HCT116 (cell line): ENCODE measurements around the gene LMO7. TPM values are rescaled to one million over a fixed set of nuclear protein-coding genes. Genes with fewer than 3 reads are reported as not detected.

ENCODE experiments used
- ATAC-seq: fragments of 200-7000 bp; cut with Tn5 transposase; 2 replicates; pipeline ENCODE4 v1.9.1; 2020; ENCODE audit warnings: mild to moderate bottlenecking, moderate library complexity
- BruUV-seq: library from RNA; stranded (reverse); fragments of 400-500 nt; replicated peaks from 2 replicates; lab custom pipeline; 2021; lab: Mats Ljungman, UMichigan
- CTCF ChIA-PET: fragments of 300-600 bp; sonication (Branson Sonifier 250); formaldehyde crosslinking; loops from one replicate; lab custom pipeline; 2021; ENCODE audit warnings: antibody characterized with exemption; lab: Charles Lee
- POLR2A ChIA-PET: fragments of 300-600, 350-600 bp; sonication (Branson Sonifier 250); formaldehyde crosslinking; loops from one replicate; lab custom pipeline; 2021; ENCODE audit warnings: antibody characterized with exemption; lab: Charles Lee
- RAD21 ChIA-PET, 2 experiments: fragments of 300-600 bp; sonication (Branson Sonifier 250); formaldehyde crosslinking; loops; one replicate each; lab custom pipeline; 2023; ENCODE audit warnings: low total read pairs in 2 of 2; ENCODE audit not compliant: uncharacterized antibody in 2 of 2, unreplicated experiment in 2 of 2, low non-redundant PET in 1 of 2; lab: Charles Lee
- DNase-seq: peaks from one replicate; pipeline ENCODE4 v3.0.0-alpha.2; 2010; ENCODE audit warnings: low read depth, low spot score
- H2AFZ ChIP-seq: fragments of 200-600 bp; shearing (Covaris generic), sonication (generic); 2 replicates; pipeline ENCODE4 v1.6.1; 2017; ENCODE audit warnings: low read depth, mixed run types, mixed read lengths, antibody characterized with exemption, low read length; ENCODE audit not compliant: poor library complexity, severe bottlenecking
- H3K27ac ChIP-seq: 2 replicates; pipeline ENCODE4 v1.5.1; 2012; ENCODE audit warnings: low read depth, low read length
- H3K27me3 ChIP-seq: fragments of 200-600 bp; sonication (generic); 2 replicates; pipeline ENCODE4 v1.6.1; 2016; ENCODE audit warnings: mixed run types, low read length, mixed read lengths; ENCODE audit not compliant: insufficient read depth
- H3K36me3 ChIP-seq, 2 experiments: fragments of 200-500 bp in 1 of 2; fragments of 200-600 bp in 1 of 2; sonication (Bioruptor generic) in 1 of 2; sonication (generic) in 1 of 2; 2 replicates each; pipeline versions ENCODE4 v1.5.1 to v1.6.1; 2014 to 2016; ENCODE audit warnings: low read length in 2 of 2, inconsistent platforms in 1 of 2, mixed read lengths in 1 of 2, mixed run types in 1 of 2; ENCODE audit not compliant: insufficient read depth in 2 of 2, control insufficient read depth in 1 of 2
- H3K4me1 ChIP-seq, 2 experiments: fragments of 200-600 bp in 1 of 2; sonication (generic) in 1 of 2; 2 replicates each; pipeline versions ENCODE4 v1.5.1 to v1.6.1; 2012 to 2017; ENCODE audit warnings: low read length in 2 of 2, inconsistent platforms in 1 of 2, mild to moderate bottlenecking in 1 of 2, mixed read lengths in 1 of 2, mixed run types in 1 of 2, moderate library complexity in 1 of 2; ENCODE audit not compliant: insufficient read depth in 2 of 2, control insufficient read depth in 1 of 2
- H3K4me2 ChIP-seq: fragments of 200-600 bp; sonication (generic); 2 replicates; pipeline ENCODE4 v1.6.1; 2017; ENCODE audit warnings: mixed run types, low read length, mixed read lengths
- H3K4me3 ChIP-seq, 2 experiments: fragments of 200-600 bp in 1 of 2; sonication (generic) in 1 of 2; replicated peaks in 1 of 2; 2 replicates each; pipeline ENCODE4 v1.5.1; 2011 to 2016; ENCODE audit warnings: low read length in 2 of 2, control low read depth in 1 of 2, low read depth in 1 of 2, mild to moderate bottlenecking in 1 of 2, mixed read lengths in 1 of 2, mixed run types in 1 of 2
- H3K79me2 ChIP-seq: fragments of 200-600 bp; sonication (generic); 2 replicates; pipeline ENCODE4 v1.6.1; 2017; ENCODE audit warnings: mild to moderate bottlenecking, mixed run types, low read length, moderate library complexity, mixed read lengths; ENCODE audit not compliant: insufficient read depth
- H3K9ac ChIP-seq: fragments of 200-600 bp; sonication (generic); 2 replicates; pipeline ENCODE4 v1.6.1; 2016; ENCODE audit warnings: low read length, mixed read lengths
- H3K9me2 ChIP-seq: fragments of 200-600 bp; sonication (generic), shearing (Covaris generic); 2 replicates; pipeline ENCODE4 v1.6.1; 2017; ENCODE audit warnings: mixed run types, mild to moderate bottlenecking, moderate library complexity; ENCODE audit not compliant: insufficient read depth
- H3K9me3 ChIP-seq, 2 experiments: fragments of 200-500 bp in 1 of 2; fragments of 200-600 bp in 1 of 2; sonication (Bioruptor generic) in 1 of 2; sonication (generic) in 1 of 2; 2 replicates each; pipeline ENCODE4 v1.6.1; 2014 to 2017; ENCODE audit warnings: low read length in 2 of 2, mixed read lengths in 2 of 2, inconsistent platforms in 1 of 2, low read depth in 1 of 2, mild to moderate bottlenecking in 1 of 2, mixed run types in 1 of 2, moderate library complexity in 1 of 2; ENCODE audit not compliant: control insufficient read depth in 1 of 2, insufficient read depth in 1 of 2
- H4K20me1 ChIP-seq: fragments of 200-600 bp; sonication (generic), shearing (Covaris generic); 2 replicates; pipeline ENCODE4 v1.6.1; 2017; ENCODE audit warnings: mixed run types, mild to moderate bottlenecking, moderate library complexity; ENCODE audit not compliant: insufficient read depth
- RAD21 ChIP-seq: IDR thresholded peaks from 2 replicates; pipeline ENCODE4 v1.6.1; 2012; ENCODE audit warnings: low read depth, mild to moderate bottlenecking
- SRF ChIP-seq: IDR thresholded peaks from 2 replicates; pipeline ENCODE4 v1.6.1; 2012; ENCODE audit warnings: low read depth
- ZFX ChIP-seq: fragments of 450-650 bp; IDR thresholded peaks from 2 replicates; pipeline ENCODE4 v1.6.1; 2017
- intact Hi-C: fragments of 100-400 bp; cut with micrococcal nuclease; formaldehyde crosslinking; loops from 2 replicates; pipeline ENCODE4 v1.10.0; 2022
- total RNA-seq: library from RNA; stranded (reverse); gene quantifications from one replicate; pipeline ENCODE4 v1.2.1, GENCODE V29; 2021; ENCODE audit not compliant: unreplicated experiment
- TF ChIP-seq, protein P1 (sequence below), 3 experiments: fragments of 200-600 bp in 1 of 3; sonication (generic) in 1 of 3; IDR thresholded peaks in 2 of 3; conservative IDR thresholded peaks in 1 of 3; 2 replicates each; pipeline ENCODE4 v1.5.1; 2012 to 2017; ENCODE audit warnings: low read depth in 2 of 3, low read length in 2 of 3, antibody characterized with exemption in 1 of 3, borderline replicate concordance in 1 of 3, control low read depth in 1 of 3, mild to moderate bottlenecking in 1 of 3, mixed read lengths in 1 of 3, mixed run types in 1 of 3, moderate library complexity in 1 of 3; ENCODE audit not compliant: insufficient read depth in 1 of 3

LMO7 gene
- total RNA-seq, 1 experiment from 2014 or later = 8.1 TPM

DNA sequence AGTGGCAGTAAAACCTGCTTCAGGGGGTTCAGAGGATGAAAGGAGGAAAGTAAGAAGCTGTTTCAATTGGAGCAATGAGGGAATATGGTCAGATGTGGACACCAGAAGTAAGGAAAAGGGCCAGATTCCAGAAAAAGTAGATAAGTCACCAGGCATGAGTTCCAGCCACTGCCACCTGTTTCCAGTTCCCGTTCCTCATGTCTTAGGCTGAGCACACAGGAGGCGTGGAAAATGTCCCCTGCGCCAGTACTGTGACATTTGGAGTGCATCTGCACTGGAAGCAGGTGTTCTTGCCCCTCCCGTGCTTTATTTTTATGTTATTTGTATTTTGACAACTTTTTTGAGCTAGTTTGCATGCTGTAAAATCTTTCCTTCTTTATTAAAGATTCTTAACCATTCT is 25.3 kb downstream of the LMO7 start:
- no peak overlapping the region for H3K4me2 ChIP-seq
- ChIA-PET CTCF (no interaction called here), POLR2A (no interaction called here), RAD21 (no interaction called here)
- H3K27me3 ChIP-seq = no peaks in the 10 kb centered on the region
- no peak overlapping the region for H3K27ac ChIP-seq
- no peak for TF ChIP-seq SRF
- TF ChIP-seq, protein P1, sequence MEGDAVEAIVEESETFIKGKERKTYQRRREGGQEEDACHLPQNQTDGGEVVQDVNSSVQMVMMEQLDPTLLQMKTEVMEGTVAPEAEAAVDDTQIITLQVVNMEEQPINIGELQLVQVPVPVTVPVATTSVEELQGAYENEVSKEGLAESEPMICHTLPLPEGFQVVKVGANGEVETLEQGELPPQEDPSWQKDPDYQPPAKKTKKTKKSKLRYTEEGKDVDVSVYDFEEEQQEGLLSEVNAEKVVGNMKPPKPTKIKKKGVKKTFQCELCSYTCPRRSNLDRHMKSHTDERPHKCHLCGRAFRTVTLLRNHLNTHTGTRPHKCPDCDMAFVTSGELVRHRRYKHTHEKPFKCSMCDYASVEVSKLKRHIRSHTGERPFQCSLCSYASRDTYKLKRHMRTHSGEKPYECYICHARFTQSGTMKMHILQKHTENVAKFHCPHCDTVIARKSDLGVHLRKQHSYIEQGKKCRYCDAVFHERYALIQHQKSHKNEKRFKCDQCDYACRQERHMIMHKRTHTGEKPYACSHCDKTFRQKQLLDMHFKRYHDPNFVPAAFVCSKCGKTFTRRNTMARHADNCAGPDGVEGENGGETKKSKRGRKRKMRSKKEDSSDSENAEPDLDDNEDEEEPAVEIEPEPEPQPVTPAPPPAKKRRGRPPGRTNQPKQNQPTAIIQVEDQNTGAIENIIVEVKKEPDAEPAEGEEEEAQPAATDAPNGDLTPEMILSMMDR (IDR thresholded peaks at IDR 0.05 in 2 of 3, conservative IDR thresholded peaks at IDR 0.05 in 1 of 3; ENCODE audit: borderline replicate concordance in 1 of 3, insufficient read depth in 1 of 3, low read depth in 2 of 3, low read length in 2 of 3) = no peak
- H2AFZ ChIP-seq = no peak overlapping the region
- H3K9ac ChIP-seq = no peak overlapping the region
- ATAC-seq (no peak), DNase-seq (no peak)
- no peaks in the 10 kb centered on the region for H3K36me3 ChIP-seq
- H3K4me3 ChIP-seq = no peak overlapping the region
- no peaks in the 10 kb centered on the region for H3K4me1 ChIP-seq
- no peaks in the 10 kb centered on the region for H4K20me1 ChIP-seq
- no peaks in the 10 kb centered on the region for H3K9me3 ChIP-seq
- no peaks in the 10 kb centered on the region for H3K9me2 ChIP-seq
- intact Hi-C loops = no loop called here
- BruUV-seq = no TSS peak
- no peaks in the 10 kb centered on the region for H3K79me2 ChIP-seq

DNA sequence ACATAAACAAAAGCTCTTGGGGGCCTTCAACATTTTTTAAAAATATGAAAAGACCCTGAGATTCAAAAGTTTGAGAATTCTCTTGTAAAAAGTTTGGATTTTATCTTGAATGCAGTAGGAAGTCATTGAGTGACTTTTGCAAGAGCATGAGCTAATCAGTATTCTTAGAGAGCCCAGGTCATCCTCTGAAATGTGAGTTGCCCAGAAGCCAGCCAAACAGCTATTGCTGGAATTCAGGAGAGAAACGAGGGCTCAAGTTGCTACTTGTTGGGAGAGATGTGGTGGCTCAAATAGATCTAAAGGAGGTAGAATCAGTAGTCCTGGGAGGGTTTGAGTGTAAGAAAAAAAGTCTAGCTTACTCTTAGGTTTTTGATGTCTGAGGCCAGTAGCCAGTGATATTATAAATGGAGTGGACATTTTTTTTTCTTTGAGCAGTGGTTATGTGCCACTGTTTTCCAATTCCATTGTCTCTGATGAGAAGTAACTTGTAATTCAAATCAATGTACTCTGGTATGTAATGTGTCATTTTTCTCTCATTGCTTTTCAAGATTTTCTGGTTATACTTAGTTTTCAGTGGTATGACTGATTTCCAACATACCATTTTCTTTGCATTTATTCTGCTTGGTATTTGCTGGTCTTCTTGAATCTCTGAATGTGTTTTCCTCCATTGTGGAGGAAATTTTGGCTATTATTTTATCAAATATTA is 30.7 kb downstream of the LMO7 start:
- no peak for TF ChIP-seq ZFX
- no peak for TF ChIP-seq RAD21
- DNase-seq (no peak), ATAC-seq (no peak)
- Histone ChIP-seq H3K4me3 (no peak overlapping the region), H3K9me3 (no peaks in the 10 kb centered on the region), H3K4me1 (no peaks in the 10 kb centered on the region), H3K36me3 (no peaks in the 10 kb centered on the region), H4K20me1 (no peaks in the 10 kb centered on the region), H3K27me3 (no peaks in the 10 kb centered on the region), H3K27ac (no peak overlapping the region), H2AFZ (no peak overlapping the region), H3K79me2 (no peaks in the 10 kb centered on the region), H3K9ac (no peak overlapping the region), H3K9me2 (no peaks in the 10 kb centered on the region), H3K4me2 (no peak overlapping the region)
- ChIA-PET CTCF (no interaction called here), POLR2A (no interaction called here), RAD21 (no interaction called here)
- intact Hi-C loops = no loop called here
- no TSS peak for BruUV-seq
